GM13976 (cell line): ENCODE results near the gene NPAS2.

ENCODE experiments used
- DNase-seq: peaks from one replicate; pipeline ENCODE4 v3.0.0; 2012; ENCODE audit warnings: low spot score
- CTCF ChIP-seq: IDR thresholded peaks from 2 replicates; pipeline ENCODE4 v1.5.1; 2012; ENCODE audit warnings: borderline replicate concordance, mild to moderate bottlenecking; ENCODE audit not compliant: insufficient read depth; ENCODE audit errors: extremely low read depth, missing control alignments, control extremely low read depth
- in situ Hi-C: fragments of 300-500 bp; cut with MboI; formaldehyde crosslinking; loops from one replicate; pipeline ENCODE4 v1.12.0; 2022; ENCODE audit warnings: low sequenced_read_pairs, mixed read lengths, inconsistent platforms; ENCODE audit not compliant: unreplicated experiment

NPAS2 gene

GRCh38 chr2:101006065-101006715 lies 186.3 kb downstream of the NPAS2 start:
- TF ChIP-seq CTCF = no peak
- no peak for DNase-seq
- in situ Hi-C loops = no loop called here

GRCh38 chr2:101007415-101008345 lies 187.7 kb downstream of the NPAS2 start:
- in situ Hi-C loops = no loop called here
- TF ChIP-seq CTCF = no peak
- no peak for DNase-seq

GRCh38 chr2:101011152-101011551 lies 191.2 kb downstream of the NPAS2 start:
- DNase-seq = no peak
- no peak for TF ChIP-seq CTCF
- in situ Hi-C loops = no loop called here

GRCh38 chr2:101012054-101012705 lies 192.2 kb downstream of the NPAS2 start:
- no peak for TF ChIP-seq CTCF
- no peak for DNase-seq
- in situ Hi-C loops = no loop called here

GRCh38 chr2:101012706-101013181 lies 192.8 kb downstream of the NPAS2 start:
- no peak for DNase-seq
- in situ Hi-C loops = no loop called here
- TF ChIP-seq CTCF = peak; percentile 52

GRCh38 chr2:101014264-101014857 lies 194.4 kb downstream of the NPAS2 start:
- in situ Hi-C loops = no loop called here
- TF ChIP-seq CTCF = no peak
- DNase-seq = no peak
